ENCODE results near the gene HAPLN3. TPM values are rescaled to one million over a fixed set of nuclear protein-coding genes. Genes with fewer than 3 reads are reported as not detected.

HAPLN3 gene
- total RNA-seq, 4 donors from 2014 or later: 17.9 to 34.8 (median 23.1) TPM

GRCh38 chr15:88863412-88863811, 31.9 kb downstream of the HAPLN3 start:
- intact Hi-C loops (cut with DNase I; ENCODE audit: low total_unique reads): no loop called here
- Histone ChIP-seq H3K27me3 (no peaks in the 10 kb centered on the region), H3K4me1 (no peaks in the 10 kb centered on the region), H3K27ac (no peak overlapping the region), H3K36me3 (no peaks in the 10 kb centered on the region), H3K9me3 (no peaks in the 10 kb centered on the region), H3K4me3 (no peak overlapping the region)
- TF ChIP-seq CTCF (IDR thresholded peaks at IDR 0.05): no peak
- TF ChIP-seq POLR2A (IDR thresholded peaks at IDR 0.05): no peak
- DNase-seq: no peak

GRCh38 chr15:88860212-88860611, 35.1 kb downstream of the HAPLN3 start:
- Histone ChIP-seq H3K27ac (no peak overlapping the region), H3K9me3 (no peaks in the 10 kb centered on the region), H3K4me1 (no peaks in the 10 kb centered on the region), H3K4me3 (no peak overlapping the region), H3K36me3 (no peaks in the 10 kb centered on the region), H3K27me3 (no peaks in the 10 kb centered on the region)
- DNase-seq: no peak
- TF ChIP-seq POLR2A (IDR thresholded peaks at IDR 0.05) (no peak), CTCF (IDR thresholded peaks at IDR 0.05) (no peak)
- intact Hi-C loops (cut with DNase I; ENCODE audit: low total_unique reads): no loop called here

GRCh38 chr15:88859550-88859949, 35.8 kb downstream of the HAPLN3 start:
- no peaks in the 10 kb centered on the region for H3K4me1 ChIP-seq
- TF ChIP-seq POLR2A (IDR thresholded peaks at IDR 0.05): no peak
- TF ChIP-seq CTCF (IDR thresholded peaks at IDR 0.05): no peak
- H3K36me3 ChIP-seq: no peaks in the 10 kb centered on the region
- H3K27me3 ChIP-seq: no peaks in the 10 kb centered on the region
- H3K4me3 ChIP-seq: no peak overlapping the region
- DNase-seq: no peak
- H3K27ac ChIP-seq: no peak overlapping the region
- H3K9me3 ChIP-seq: no peaks in the 10 kb centered on the region
- intact Hi-C loops (cut with DNase I; ENCODE audit: low total_unique reads): no loop called here

GRCh38 chr15:88858934-88859333, 36.4 kb downstream of the HAPLN3 start:
- no peak overlapping the region for H3K27ac ChIP-seq
- no peak overlapping the region for H3K4me3 ChIP-seq
- no peaks in the 10 kb centered on the region for H3K27me3 ChIP-seq
- intact Hi-C loops (cut with DNase I; ENCODE audit: low total_unique reads): no loop called here
- DNase-seq: no peak
- H3K4me1 ChIP-seq: no peaks in the 10 kb centered on the region
- H3K9me3 ChIP-seq: no peaks in the 10 kb centered on the region
- TF ChIP-seq CTCF (IDR thresholded peaks at IDR 0.05) (no peak), POLR2A (IDR thresholded peaks at IDR 0.05) (no peak)
- H3K36me3 ChIP-seq: no peaks in the 10 kb centered on the region

- Histone ChIP-seq H3K4me1 (no peaks in the 10 kb centered on the region), H3K4me3 (no peak overlapping the region), H3K9me3 (no peaks in the 10 kb centered on the region), H3K27me3 (no peaks in the 10 kb centered on the region), H3K27ac (no peak overlapping the region), H3K36me3 (no peaks in the 10 kb centered on the region)
- no peak for TF ChIP-seq CTCF (IDR thresholded peaks at IDR 0.05)
- no peak for TF ChIP-seq POLR2A (IDR thresholded peaks at IDR 0.05)
- intact Hi-C loops (cut with DNase I; ENCODE audit: low total_unique reads): no loop called here
- DNase-seq: no peak
Measured at GRCh38 chr15:88852476-88852875, 42.9 kb downstream of the HAPLN3 start.
